Measurements from ENCODE around the gene HK1.
A peak's percentile ranks its signal among the peaks of the same experiment; 100 is the strongest.

HK1 gene

GRCh38 chr10:69232736-69233480 is 45.4 kb upstream of the HK1 start:
- Histone ChIP-seq H3K36me3 (replicated peaks in 1 of 2; ENCODE audit: control insufficient read depth in 2 of 2, insufficient read depth in 2 of 2, low read length in 2 of 2) (no peaks in the 10 kb centered on the region), H4K91ac (ENCODE audit: low read depth, low read length, poor library complexity) (no peak overlapping the region), H2AFZ (ENCODE audit: low read length) (peak overlapping the region; percentile 71), H2BK120ac (ENCODE audit: low read depth, low read length) (no peak overlapping the region), H2BK5ac (ENCODE audit: low read length) (no peak overlapping the region), H2BK15ac (ENCODE audit: low read length) (no peak overlapping the region), H3K9ac (ENCODE audit: low read depth, low read length, poor library complexity) (no peak overlapping the region), H3K4ac (ENCODE audit: low read length) (no peak overlapping the region), H3K23ac (ENCODE audit: low read depth, low read length, poor library complexity) (no peak overlapping the region), H3K18ac (ENCODE audit: low read length) (no peak overlapping the region), H3K4me3 (ENCODE audit: low read length in 2 of 2) (no peak overlapping the region), H3K9me3 (replicated peaks in 1 of 2; ENCODE audit: control insufficient read depth in 2 of 2, insufficient read depth in 1 of 2, low read depth in 1 of 2, low read length in 2 of 2) (no peaks in the 10 kb centered on the region), H4K8ac (ENCODE audit: low read depth, low read length) (no peak overlapping the region), H3K4me1 (ENCODE audit: control insufficient read depth in 2 of 2, insufficient read depth in 1 of 2, low read depth in 1 of 2, low read length in 2 of 2) (peaks cover 4 to 7% of the 10 kb centered on the region in 2 donors), H3K27ac (replicated peaks; ENCODE audit: low read length) (no peak overlapping the region), H3K27me3 (ENCODE audit: control insufficient read depth in 3 of 3, insufficient read depth in 3 of 3, low read depth in 1 of 3, low read length in 3 of 3) (peaks cover 0 to 22% (median 0%) of the 10 kb centered on the region in 3 experiments), H3K14ac (ENCODE audit: low read length) (no peak overlapping the region), H2AK5ac (ENCODE audit: low read depth, low read length) (no peak overlapping the region), H3K79me1 (ENCODE audit: low read depth, low read length) (no peaks in the 10 kb centered on the region), H3K4me2 (ENCODE audit: insufficient read depth, low read length, poor library complexity, severe bottlenecking) (no peak overlapping the region), H2BK12ac (ENCODE audit: low read length) (no peak overlapping the region)
- DNase-seq (ENCODE audit: low spot score): no peak
- WGBS, 2 donors (ENCODE audit: extremely low coverage in 2 of 2, insufficient read length in 2 of 2, insufficient replicate concordance in 1 of 2): no CpG with 5 or more reads among the region's 22 CpGs

DNA sequence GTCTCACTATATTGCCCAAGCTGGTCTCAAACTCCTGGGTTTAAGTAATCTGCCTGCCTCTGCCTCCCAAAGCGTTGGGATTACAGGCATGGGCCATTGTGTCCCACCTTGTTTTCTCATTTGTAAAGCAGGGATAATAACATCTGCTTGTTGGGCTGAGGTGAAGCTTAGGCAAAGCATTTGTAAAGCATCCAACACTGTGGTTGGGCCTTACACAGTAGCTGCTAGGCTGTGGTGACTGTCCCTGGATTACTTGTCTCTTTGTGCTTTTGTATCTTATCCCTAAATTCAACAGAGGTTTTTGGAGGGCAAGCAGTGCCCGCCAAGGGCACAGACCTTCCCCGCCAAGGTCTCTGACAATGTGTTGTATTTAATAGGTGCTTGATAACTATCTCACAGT is 43.8 kb upstream of the HK1 start:
- Histone ChIP-seq H2AFZ (ENCODE audit: low read length) (no peak overlapping the region), H3K27ac (replicated peaks; ENCODE audit: low read length) (no peak overlapping the region), H3K14ac (ENCODE audit: low read length) (no peak overlapping the region), H2BK15ac (ENCODE audit: low read length) (no peak overlapping the region), H4K8ac (ENCODE audit: low read depth, low read length) (no peak overlapping the region), H3K4me2 (ENCODE audit: insufficient read depth, low read length, poor library complexity, severe bottlenecking) (no peak overlapping the region), H3K23ac (ENCODE audit: low read depth, low read length, poor library complexity) (no peak overlapping the region), H3K9me3 (replicated peaks in 1 of 2; ENCODE audit: control insufficient read depth in 2 of 2, insufficient read depth in 1 of 2, low read depth in 1 of 2, low read length in 2 of 2) (no peaks in the 10 kb centered on the region), H3K79me1 (ENCODE audit: low read depth, low read length) (no peaks in the 10 kb centered on the region), H3K27me3 (ENCODE audit: control insufficient read depth in 3 of 3, insufficient read depth in 3 of 3, low read depth in 1 of 3, low read length in 3 of 3) (peaks cover 0 to 24% (median 0%) of the 10 kb centered on the region in 3 experiments), H2BK5ac (ENCODE audit: low read length) (no peak overlapping the region), H2AK5ac (ENCODE audit: low read depth, low read length) (no peak overlapping the region), H3K36me3 (replicated peaks in 1 of 2; ENCODE audit: control insufficient read depth in 2 of 2, insufficient read depth in 2 of 2, low read length in 2 of 2) (no peaks in the 10 kb centered on the region), H3K4me1 (ENCODE audit: control insufficient read depth in 2 of 2, insufficient read depth in 1 of 2, low read depth in 1 of 2, low read length in 2 of 2) (peaks cover 4 to 7% of the 10 kb centered on the region in 2 donors), H3K4ac (ENCODE audit: low read length) (no peak overlapping the region), H2BK12ac (ENCODE audit: low read length) (no peak overlapping the region), H3K18ac (ENCODE audit: low read length) (no peak overlapping the region), H4K91ac (ENCODE audit: low read depth, low read length, poor library complexity) (no peak overlapping the region), H3K4me3 (ENCODE audit: low read length in 2 of 2) (no peak overlapping the region), H2BK120ac (ENCODE audit: low read depth, low read length) (no peak overlapping the region), H3K9ac (ENCODE audit: low read depth, low read length, poor library complexity) (no peak overlapping the region)
- no CpG with 5 or more reads among the region's 3 CpGs for WGBS, 2 donors (ENCODE audit: extremely low coverage in 2 of 2, insufficient read length in 2 of 2, insufficient replicate concordance in 1 of 2)
- no peak for DNase-seq (ENCODE audit: low spot score)

GRCh38 chr10:69237528-69238159 is 40.7 kb upstream of the HK1 start:
- Histone ChIP-seq H3K4me2 (ENCODE audit: insufficient read depth, low read length, poor library complexity, severe bottlenecking) (no peak overlapping the region), H2AK5ac (ENCODE audit: low read depth, low read length) (no peak overlapping the region), H3K36me3 (replicated peaks in 1 of 2; ENCODE audit: control insufficient read depth in 2 of 2, insufficient read depth in 2 of 2, low read length in 2 of 2) (no peaks in the 10 kb centered on the region), H3K79me1 (ENCODE audit: low read depth, low read length) (no peaks in the 10 kb centered on the region), H3K4me1 (ENCODE audit: control insufficient read depth in 2 of 2, insufficient read depth in 1 of 2, low read depth in 1 of 2, low read length in 2 of 2) (peaks cover 3 to 4% of the 10 kb centered on the region in 2 donors), H3K27me3 (ENCODE audit: control insufficient read depth in 3 of 3, insufficient read depth in 3 of 3, low read depth in 1 of 3, low read length in 3 of 3) (peaks cover 0 to 10% (median 0%) of the 10 kb centered on the region in 3 experiments), H2BK5ac (ENCODE audit: low read length) (no peak overlapping the region), H3K9ac (ENCODE audit: low read depth, low read length, poor library complexity) (no peak overlapping the region), H3K27ac (replicated peaks; ENCODE audit: low read length) (no peak overlapping the region), H3K23ac (ENCODE audit: low read depth, low read length, poor library complexity) (no peak overlapping the region), H2BK12ac (ENCODE audit: low read length) (no peak overlapping the region), H4K91ac (ENCODE audit: low read depth, low read length, poor library complexity) (no peak overlapping the region), H4K8ac (ENCODE audit: low read depth, low read length) (no peak overlapping the region), H3K18ac (ENCODE audit: low read length) (no peak overlapping the region), H2BK120ac (ENCODE audit: low read depth, low read length) (no peak overlapping the region), H3K4me3 (ENCODE audit: low read length in 2 of 2) (no peak overlapping the region), H2BK15ac (ENCODE audit: low read length) (no peak overlapping the region), H3K14ac (ENCODE audit: low read length) (no peak overlapping the region), H3K9me3 (replicated peaks in 1 of 2; ENCODE audit: control insufficient read depth in 2 of 2, insufficient read depth in 1 of 2, low read depth in 1 of 2, low read length in 2 of 2) (no peaks in the 10 kb centered on the region), H2AFZ (ENCODE audit: low read length) (peak overlapping the region; percentile 69), H3K4ac (ENCODE audit: low read length) (no peak overlapping the region)
- DNase-seq (ENCODE audit: low spot score): peak; percentile 86
- no CpG with 5 or more reads among the region's 17 CpGs for WGBS, 2 donors (ENCODE audit: extremely low coverage in 2 of 2, insufficient read length in 2 of 2, insufficient replicate concordance in 1 of 2)

DNA sequence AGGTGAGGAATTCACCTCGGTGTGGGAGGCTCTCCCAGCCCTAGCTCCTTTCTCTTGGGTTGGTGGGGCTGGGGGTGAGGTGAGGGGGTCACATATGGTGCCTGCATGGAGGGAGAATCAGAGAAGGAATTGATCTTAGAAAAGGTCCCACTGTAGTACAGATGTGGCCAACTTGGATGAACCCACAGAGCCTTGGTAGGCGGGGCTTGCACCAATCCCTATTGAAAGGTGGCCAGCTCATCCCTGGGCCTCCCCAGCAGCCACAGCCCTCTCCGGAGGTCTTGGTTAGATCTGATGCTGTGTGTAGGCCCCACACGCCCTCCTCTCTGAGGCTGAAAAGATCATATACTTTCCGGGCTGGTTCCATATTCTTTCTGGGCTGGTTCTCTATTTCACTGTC is 39.2 kb upstream of the HK1 start:
- Histone ChIP-seq H3K79me1 (ENCODE audit: low read depth, low read length) (no peaks in the 10 kb centered on the region), H3K9ac (ENCODE audit: low read depth, low read length, poor library complexity) (no peak overlapping the region), H3K4me1 (ENCODE audit: control insufficient read depth in 2 of 2, insufficient read depth in 1 of 2, low read depth in 1 of 2, low read length in 2 of 2) (peaks cover 4% of the 10 kb centered on the region in 2 donors), H2AFZ (ENCODE audit: low read length) (no peak overlapping the region), H3K18ac (ENCODE audit: low read length) (no peak overlapping the region), H3K4me2 (ENCODE audit: insufficient read depth, low read length, poor library complexity, severe bottlenecking) (no peak overlapping the region), H3K27ac (replicated peaks; ENCODE audit: low read length) (no peak overlapping the region), H2AK5ac (ENCODE audit: low read depth, low read length) (no peak overlapping the region), H3K27me3 (ENCODE audit: control insufficient read depth in 3 of 3, insufficient read depth in 3 of 3, low read depth in 1 of 3, low read length in 3 of 3) (peaks cover 0 to 10% (median 0%) of the 10 kb centered on the region in 3 experiments), H3K4me3 (ENCODE audit: low read length in 2 of 2) (no peak overlapping the region), H2BK120ac (ENCODE audit: low read depth, low read length) (no peak overlapping the region), H4K8ac (ENCODE audit: low read depth, low read length) (no peak overlapping the region), H4K91ac (ENCODE audit: low read depth, low read length, poor library complexity) (no peak overlapping the region), H3K14ac (ENCODE audit: low read length) (no peak overlapping the region), H3K9me3 (replicated peaks in 1 of 2; ENCODE audit: control insufficient read depth in 2 of 2, insufficient read depth in 1 of 2, low read depth in 1 of 2, low read length in 2 of 2) (no peaks in the 10 kb centered on the region), H3K36me3 (replicated peaks in 1 of 2; ENCODE audit: control insufficient read depth in 2 of 2, insufficient read depth in 2 of 2, low read length in 2 of 2) (no peaks in the 10 kb centered on the region), H2BK15ac (ENCODE audit: low read length) (no peak overlapping the region), H3K4ac (ENCODE audit: low read length) (no peak overlapping the region), H2BK12ac (ENCODE audit: low read length) (no peak overlapping the region), H2BK5ac (ENCODE audit: low read length) (no peak overlapping the region), H3K23ac (ENCODE audit: low read depth, low read length, poor library complexity) (no peak overlapping the region)
- no peak for DNase-seq (ENCODE audit: low spot score)
- no CpG with 5 or more reads among the region's 5 CpGs for WGBS, 2 donors (ENCODE audit: extremely low coverage in 2 of 2, insufficient read length in 2 of 2, insufficient replicate concordance in 1 of 2)

All from neuronal stem cell (in vitro differentiated cells).